PFSK-1 (cell line): ENCODE data around the gene MAP3K9.

Experiments used
- FOXP2 ChIP-seq: optimal IDR thresholded peaks from 2 replicates; pipeline ENCODE3; 2011; ENCODE audit warnings: borderline replicate concordance, control low read depth, inconsistent platforms; ENCODE audit not compliant: insufficient read depth; ENCODE audit errors: extremely low read length, extremely low read depth
- POLR2AphosphoS5 ChIP-seq: IDR thresholded peaks from 2 replicates; pipeline ENCODE4 v1.6.1; 2012; ENCODE audit warnings: low read depth, mild to moderate bottlenecking, control low read depth, low read length, moderate library complexity
- REST ChIP-seq, 2 experiments: IDR thresholded peaks; 2 replicates each; pipeline versions ENCODE4 v1.6.1 to v1.8.0; 2011 to 2012; ENCODE audit warnings: low read depth in 2 of 2, low read length in 2 of 2, control low read depth in 1 of 2, inconsistent platforms in 1 of 2, mild to moderate bottlenecking in 1 of 2, moderate library complexity in 1 of 2; ENCODE audit not compliant: insufficient read depth in 1 of 2
- SIN3A ChIP-seq: IDR thresholded peaks from 2 replicates; pipeline ENCODE4 v1.6.1; 2012; ENCODE audit warnings: mild to moderate bottlenecking, low read length, moderate library complexity, borderline replicate concordance; ENCODE audit not compliant: insufficient read depth
- TAF1 ChIP-seq: IDR thresholded peaks from 2 replicates; pipeline ENCODE4 v1.6.1; 2012; ENCODE audit warnings: low read length, control low read depth, borderline replicate concordance; ENCODE audit not compliant: insufficient read depth

The MAP3K9 gene

GRCh38 chr14:70755655-70756054, 53.7 kb downstream of the MAP3K9 start:
- TF ChIP-seq FOXP2: no peak
- no peak for TF ChIP-seq SIN3A
- no peak for TF ChIP-seq REST (IDR thresholded peaks at IDR 0.05; ENCODE audit: insufficient read depth in 1 of 2, low read depth in 2 of 2, low read length in 2 of 2)
- no peak for TF ChIP-seq TAF1
- no peak for TF ChIP-seq POLR2AphosphoS5

GRCh38 chr14:70754991-70755390, 54.3 kb downstream of the MAP3K9 start:
- TF ChIP-seq FOXP2: no peak
- no peak for TF ChIP-seq SIN3A
- TF ChIP-seq TAF1: no peak
- TF ChIP-seq POLR2AphosphoS5: no peak
- no peak for TF ChIP-seq REST (IDR thresholded peaks at IDR 0.05; ENCODE audit: insufficient read depth in 1 of 2, low read depth in 2 of 2, low read length in 2 of 2)

- no peak for TF ChIP-seq POLR2AphosphoS5
- TF ChIP-seq REST (IDR thresholded peaks at IDR 0.05; ENCODE audit: insufficient read depth in 1 of 2, low read depth in 2 of 2, low read length in 2 of 2): no peak
- no peak for TF ChIP-seq FOXP2
- TF ChIP-seq SIN3A: no peak
- no peak for TF ChIP-seq TAF1
Observed at GRCh38 chr14:70753518-70753953, 55.8 kb downstream of the MAP3K9 start.

- TF ChIP-seq FOXP2 (no peak), TAF1 (no peak), SIN3A (no peak), REST (IDR thresholded peaks at IDR 0.05; ENCODE audit: insufficient read depth in 1 of 2, low read depth in 2 of 2, low read length in 2 of 2) (no peak), POLR2AphosphoS5 (no peak)
Observed at GRCh38 chr14:70748422-70748821, 60.9 kb downstream of the MAP3K9 start.

GRCh38 chr14:70744641-70745040, 64.7 kb downstream of the MAP3K9 start:
- TF ChIP-seq TAF1 (no peak), POLR2AphosphoS5 (no peak), FOXP2 (no peak), SIN3A (no peak), REST (IDR thresholded peaks at IDR 0.05; ENCODE audit: insufficient read depth in 1 of 2, low read depth in 2 of 2, low read length in 2 of 2) (no peak)
